ENCODE results near the gene VSTM2L. TPM values are rescaled to one million over a fixed set of nuclear protein-coding genes. Genes with fewer than 3 reads are reported as not detected.

The VSTM2L gene
- polyA plus RNA-seq, 1 of the 3 experiments (the other 2 are of a cell fraction), result 5.1 TPM

- TF ChIP-seq GABPA (IDR thresholded peaks at IDR 0.05; ENCODE audit: low read depth) (no peak), JUND (IDR thresholded peaks at IDR 0.05) (no peak)
Measured at GRCh38 chr20:37939701-37940560, 37.0 kb downstream of the VSTM2L start (continued).

GRCh38 chr20:37940858-37941257, 37.9 kb downstream of the VSTM2L start:
- no peak for DNase-seq
- Histone ChIP-seq H3K4me1 (ENCODE audit: control insufficient read depth in 1 of 2, insufficient read depth in 2 of 2, low read depth in 1 of 2, low read length in 1 of 2) (no peaks in the 10 kb centered on the region), H3F3A (replicated peaks; ENCODE audit: insufficient read depth) (no peaks in the 10 kb centered on the region), H3K4me3 (ENCODE audit: low read depth in 2 of 2, low read length in 1 of 2) (no peak overlapping the region), H3K9me2 (no peaks in the 10 kb centered on the region), H3K36me3 (replicated peaks in 1 of 2; ENCODE audit: control insufficient read depth in 1 of 2, insufficient read depth in 2 of 2, low read length in 1 of 2) (no peaks in the 10 kb centered on the region), H3K4me2 (no peak overlapping the region), H3K9me3 (no peaks in the 10 kb centered on the region), H2AFZ (ENCODE audit: low read depth) (no peak overlapping the region), H4K20me1 (ENCODE audit: insufficient read depth) (no peaks in the 10 kb centered on the region), H3K79me2 (ENCODE audit: insufficient read depth) (no peaks in the 10 kb centered on the region), H3K27ac (ENCODE audit: low read depth in 2 of 2, low read length in 1 of 2) (no peak overlapping the region), H3K27me3 (ENCODE audit: insufficient read depth) (no peaks in the 10 kb centered on the region), H3K9ac (no peak overlapping the region)
- WGBS (ENCODE audit: low lambda C conversion rate), result 58% methylated on average over 6 of the region's 6 CpGs
- ChIA-PET CTCF (interaction anchor here (1.1 kb wide), 1 partner anchor 377 kb away, joined by 3 read pairs; no protein-coding TSS in a partner anchor), POLR2A (no interaction called here)
- TF ChIP-seq NRF1 (IDR thresholded peaks at IDR 0.05; ENCODE audit: low read depth, low read length) (no peak), CTCF (IDR thresholded peaks at IDR 0.05) (no peak), GABPA (IDR thresholded peaks at IDR 0.05; ENCODE audit: low read depth) (no peak), TCF12 (IDR thresholded peaks at IDR 0.05) (no peak), ZBTB33 (IDR thresholded peaks at IDR 0.05; ENCODE audit: borderline replicate concordance, low read depth) (no peak)

GRCh38 chr20:37941332-37941731, 38.4 kb downstream of the VSTM2L start:
- H3K9me3 ChIP-seq, result no peaks in the 10 kb centered on the region
- POLR2A ChIA-PET, result no interaction called here
- WGBS (ENCODE audit: low lambda C conversion rate), result 87% methylated on average over 6 of the region's 8 CpGs
- DNase-seq, result peak; percentile 58
- H3K4me2 ChIP-seq, result no peak overlapping the region
- no peaks in the 10 kb centered on the region for H3K36me3 ChIP-seq (replicated peaks in 1 of 2; ENCODE audit: control insufficient read depth in 1 of 2, insufficient read depth in 2 of 2, low read length in 1 of 2)
- no peaks in the 10 kb centered on the region for H3F3A ChIP-seq (replicated peaks; ENCODE audit: insufficient read depth)
- no peaks in the 10 kb centered on the region for H3K4me1 ChIP-seq (ENCODE audit: control insufficient read depth in 1 of 2, insufficient read depth in 2 of 2, low read depth in 1 of 2, low read length in 1 of 2)
- H3K4me3 ChIP-seq (ENCODE audit: low read depth in 2 of 2, low read length in 1 of 2), result no peak overlapping the region
- CTCF ChIA-PET, result interaction anchor here (1.1 kb wide), 1 partner anchor 377 kb away, joined by 3 read pairs; no protein-coding TSS in a partner anchor
- H3K27ac ChIP-seq (ENCODE audit: low read depth in 2 of 2, low read length in 1 of 2), result no peak overlapping the region
- peak; percentile 29 for TF ChIP-seq RAD21 (IDR thresholded peaks at IDR 0.05; ENCODE audit: low read length)
- peak; percentile 22; the same call in 1 of the 2 replicates for TF ChIP-seq CTCF (IDR thresholded peaks at IDR 0.05)
- no peak for TF ChIP-seq NFIC (IDR thresholded peaks at IDR 0.05; ENCODE audit: borderline replicate concordance)
- no peaks in the 10 kb centered on the region for H3K27me3 ChIP-seq (ENCODE audit: insufficient read depth)
- no peaks in the 10 kb centered on the region for H3K79me2 ChIP-seq (ENCODE audit: insufficient read depth)
- no peaks in the 10 kb centered on the region for H3K9me2 ChIP-seq
- no peaks in the 10 kb centered on the region for H4K20me1 ChIP-seq (ENCODE audit: insufficient read depth)
- H2AFZ ChIP-seq (ENCODE audit: low read depth), result no peak overlapping the region
- no peak overlapping the region for H3K9ac ChIP-seq

All from SK-N-SH (cell line).